GM19452 (cell line): ENCODE results near the gene SLC25A42.
"Not testable (repeated sequence)": the region's sequence is repeated elsewhere in the genome, so short reads cannot be mapped to it uniquely, and the experiment has no call there.

Source experiments
- ATAC-seq: cut with Tn5 transposase; IDR thresholded peaks from one replicate; pipeline ENCODE4 v1.9.1; 2021; ENCODE audit not compliant: unreplicated experiment

The SLC25A42 gene

GRCh38 chr19:19063183-19064097 is at the start of gene SLC25A42:
Gene SLC25A42, plus strand, starts transcription at chr19:19063994. Its CDS starts 32,131 bp downstream, at chr19:19096125.
- ATAC-seq = peak; percentile 92

GRCh38 chr19:19021115-19021514 is 42.7 kb upstream of the SLC25A42 start:
- no peak for ATAC-seq

- no peak for ATAC-seq
Measured at GRCh38 chr19:19022380-19022961, 41.3 kb upstream of the SLC25A42 start.

DNA sequence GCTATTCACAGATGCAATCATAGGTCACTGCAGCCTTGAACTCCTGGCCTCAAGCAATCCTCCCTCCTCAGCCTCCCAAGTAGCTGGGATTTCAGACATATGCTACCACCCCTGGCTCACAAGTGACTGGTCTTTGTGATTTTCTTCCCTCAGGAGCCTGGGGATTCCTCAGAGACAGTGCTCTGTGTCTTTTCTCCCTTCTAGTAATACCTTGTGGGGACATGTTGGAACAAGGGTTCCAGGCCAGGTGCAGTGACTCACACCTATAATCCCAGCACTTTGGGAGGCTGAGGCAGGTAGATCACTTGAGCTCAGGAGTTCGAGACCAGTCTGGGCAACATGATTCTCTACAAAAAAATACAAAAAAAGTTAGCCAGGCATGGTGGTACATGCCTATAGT is 40.4 kb upstream of the SLC25A42 start:
- ATAC-seq = not testable (repeated sequence)

- ATAC-seq = no peak
Measured at GRCh38 chr19:19025861-19026260, 37.9 kb upstream of the SLC25A42 start.

DNA sequence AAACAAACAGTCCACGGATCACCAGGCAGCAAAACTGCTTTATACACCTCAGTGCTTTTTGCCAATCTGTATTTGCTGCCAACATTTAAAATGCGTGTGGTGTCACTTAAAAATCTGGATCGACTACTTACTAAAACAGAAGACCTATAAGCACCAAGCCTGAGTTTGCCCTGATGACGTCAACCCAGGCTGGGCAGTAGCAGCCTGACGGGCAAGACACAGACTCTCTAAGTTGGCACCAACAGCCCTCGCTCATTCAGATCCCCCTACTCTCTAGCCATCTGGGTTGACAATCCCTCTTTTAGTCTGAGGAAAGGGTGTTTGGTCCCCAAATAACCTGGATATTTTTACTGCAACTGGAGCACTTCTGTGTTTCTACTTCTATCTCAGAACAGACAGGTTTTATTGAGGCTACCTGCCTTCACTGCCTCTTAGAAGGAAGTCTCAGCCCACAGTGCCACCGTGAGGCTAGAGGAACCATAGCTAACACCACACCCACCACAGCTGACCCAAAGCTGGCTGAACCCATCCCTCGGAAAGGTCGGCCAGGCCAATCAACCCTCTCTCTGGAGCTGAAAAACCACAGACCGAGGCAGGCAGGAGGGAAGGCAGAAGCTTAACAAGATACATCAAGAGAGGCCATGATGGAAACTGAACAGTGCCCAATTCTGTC is 37.4 kb upstream of the SLC25A42 start:
- ATAC-seq = no peak

GRCh38 chr19:19027228-19027627 is 36.6 kb upstream of the SLC25A42 start:
- ATAC-seq = no peak

- ATAC-seq = no peak
Measured at GRCh38 chr19:19028526-19028925, 35.3 kb upstream of the SLC25A42 start.

DNA sequence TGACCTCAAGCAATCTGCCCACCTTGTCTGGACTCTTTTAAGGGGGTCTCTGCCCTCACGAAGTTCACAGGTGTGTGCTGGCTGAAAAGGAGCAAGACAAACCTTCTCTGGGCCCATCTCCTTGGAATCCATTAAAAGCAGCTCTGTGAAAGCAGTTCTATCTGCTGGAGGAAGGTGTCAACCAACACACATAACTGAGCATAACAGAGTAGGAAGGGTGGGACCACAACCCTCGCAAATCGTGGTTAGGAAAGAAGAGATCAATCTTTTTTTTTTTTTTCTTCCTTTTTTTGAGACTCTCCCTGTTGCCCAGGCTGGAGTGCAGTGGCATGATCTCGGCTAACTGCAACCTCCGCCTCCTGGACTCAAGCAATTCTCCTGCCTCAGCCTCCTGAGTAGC is 31.9 kb upstream of the SLC25A42 start:
- no peak for ATAC-seq

DNA sequence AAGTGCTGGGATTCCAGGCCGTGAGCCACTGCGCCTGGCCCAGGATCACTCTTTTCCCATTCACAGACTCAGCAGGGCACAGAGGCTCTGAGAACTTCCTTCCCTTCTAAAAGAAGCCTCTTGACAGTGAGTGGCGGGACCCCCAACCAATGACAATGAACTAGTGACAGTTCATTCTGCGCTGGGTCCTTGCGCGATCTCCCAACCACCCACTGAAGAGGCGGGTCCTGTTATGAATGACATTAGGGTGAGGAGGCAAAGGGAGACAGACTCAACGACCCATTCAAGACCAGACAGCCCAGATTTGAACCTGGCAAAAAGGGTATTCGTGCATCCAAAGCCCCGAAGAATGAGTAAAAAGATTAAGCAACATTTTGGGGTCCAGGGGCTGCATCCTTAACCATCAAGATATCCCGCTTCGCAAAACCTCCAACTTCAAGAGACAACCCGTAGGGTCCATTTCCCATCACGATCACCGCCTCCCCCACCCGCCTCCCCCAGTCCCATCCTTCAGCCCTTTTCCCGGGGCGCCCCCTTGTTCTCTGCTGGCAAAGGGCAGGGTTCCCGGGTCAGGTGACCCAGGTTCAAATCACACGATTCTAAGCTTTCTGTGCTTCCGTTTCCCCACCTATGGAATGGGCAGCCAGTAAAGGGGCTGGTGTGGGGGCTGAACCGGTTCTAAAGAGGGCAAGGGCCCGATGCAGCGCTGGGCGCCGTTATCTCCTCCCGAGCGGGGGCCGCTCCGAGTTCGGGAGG is 31.2 kb upstream of the SLC25A42 start:
- peak; percentile 40 for ATAC-seq

- peak; percentile 23 for ATAC-seq
Measured at GRCh38 chr19:19033176-19033425, 30.7 kb upstream of the SLC25A42 start.

DNA sequence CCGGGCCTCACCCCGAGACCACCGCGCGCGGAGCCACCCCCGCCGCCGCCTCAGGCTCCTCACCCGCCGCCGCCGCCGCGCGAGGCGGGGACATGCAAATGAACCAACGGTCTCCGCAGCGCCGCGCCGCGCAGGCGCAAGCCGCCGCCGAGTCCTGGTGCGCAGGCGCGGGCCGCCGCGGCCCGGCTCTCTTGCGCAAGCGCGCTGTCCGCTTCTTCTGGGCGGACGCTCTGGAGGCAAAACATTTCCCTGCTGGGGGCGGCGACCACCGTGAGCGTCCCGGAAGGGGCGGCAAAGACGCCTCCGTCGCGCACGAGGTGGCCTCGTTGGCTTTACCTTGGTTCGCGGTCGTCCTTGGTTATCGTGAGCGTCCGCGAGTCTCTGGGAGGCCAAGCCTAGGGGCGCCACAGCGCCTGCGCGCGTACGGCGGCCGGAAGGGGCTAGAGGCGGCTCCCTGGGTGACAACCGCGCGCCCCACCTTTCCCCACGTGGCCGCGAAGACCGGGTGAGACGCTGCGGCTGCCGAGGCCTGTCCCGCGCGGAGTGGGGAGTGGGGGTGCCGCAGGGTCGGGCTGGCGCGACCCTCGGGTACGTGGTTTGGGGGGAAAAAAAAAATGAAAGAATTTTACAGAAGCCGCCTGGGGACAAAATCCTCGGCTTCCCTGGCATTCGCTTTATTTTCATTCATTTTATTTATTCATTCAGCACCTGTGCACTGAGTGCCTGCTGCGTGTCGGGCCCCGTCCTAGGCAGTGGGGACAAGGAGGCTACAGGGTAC is 30.2 kb upstream of the SLC25A42 start, which contains the start of the genes ARMC6 and SUGP2:
Gene ARMC6 (plus strand): TSS at position 178 of the 778 bp plus-strand sequence. CDS start 607 bp downstream, outside the sequence.
Gene SUGP2 (minus strand): TSS at position 92 of the 778 bp plus-strand sequence. CDS start 2,446 bp downstream, outside the sequence.
- peak; percentile 68 for ATAC-seq

- peak; percentile 35 for ATAC-seq
Measured at GRCh38 chr19:19034204-19034624, 29.6 kb upstream of the SLC25A42 start.

DNA sequence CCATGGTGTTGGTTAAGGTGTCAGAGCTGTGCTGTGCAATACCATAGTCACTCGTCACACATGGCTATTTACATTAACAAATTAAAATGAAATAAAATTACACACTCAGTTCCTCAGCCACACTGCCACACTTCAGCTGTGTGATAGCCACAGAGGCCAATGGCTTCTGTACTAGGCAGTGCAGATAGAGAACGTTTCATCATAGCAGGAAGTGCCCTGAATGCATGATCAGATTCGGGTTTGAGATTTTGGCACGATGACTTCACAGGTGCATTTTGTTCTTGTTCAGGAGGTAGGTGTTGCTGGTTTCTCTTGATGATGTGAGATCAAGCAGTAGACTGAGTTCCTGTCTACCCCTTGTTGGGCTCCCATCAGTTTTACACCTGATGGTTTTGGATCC is 23.9 kb upstream of the SLC25A42 start:
- no peak for ATAC-seq

GRCh38 chr19:19040417-19040816 is 23.4 kb upstream of the SLC25A42 start:
- no peak for ATAC-seq

DNA sequence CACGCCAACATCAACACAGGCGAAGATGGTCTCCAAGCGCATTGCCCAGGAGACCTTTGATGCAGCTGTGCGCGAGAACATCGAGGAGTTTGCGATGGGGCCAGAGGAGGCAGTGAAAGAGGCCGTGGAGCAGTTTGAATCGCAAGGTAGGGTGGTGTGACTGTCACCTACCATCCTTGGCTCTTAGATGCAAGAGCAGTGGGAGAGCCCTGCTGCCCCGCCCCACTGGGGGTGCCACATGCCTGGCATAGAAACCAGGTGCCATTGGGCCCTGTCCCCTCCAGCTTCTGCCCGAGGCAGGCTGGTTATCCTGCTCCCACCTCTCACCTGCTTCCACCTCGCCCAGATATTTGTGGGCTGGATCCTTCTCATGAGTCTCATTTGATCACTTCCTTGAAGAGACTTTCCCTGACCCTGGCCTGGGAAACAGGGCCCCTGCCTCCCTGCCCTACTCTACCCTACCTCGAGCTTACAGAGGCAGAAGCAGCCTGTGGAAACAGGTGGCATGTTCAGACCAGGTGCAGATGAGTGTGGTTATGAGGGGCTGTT is 21.0 kb upstream of the SLC25A42 start:
- no peak for ATAC-seq

- ATAC-seq = no peak
Measured at GRCh38 chr19:19043481-19043880, 20.3 kb upstream of the SLC25A42 start.

- ATAC-seq = no peak
Measured at GRCh38 chr19:19043881-19044280, 19.9 kb upstream of the SLC25A42 start.

GRCh38 chr19:19049406-19049805 is 14.4 kb upstream of the SLC25A42 start:
- no peak for ATAC-seq

DNA sequence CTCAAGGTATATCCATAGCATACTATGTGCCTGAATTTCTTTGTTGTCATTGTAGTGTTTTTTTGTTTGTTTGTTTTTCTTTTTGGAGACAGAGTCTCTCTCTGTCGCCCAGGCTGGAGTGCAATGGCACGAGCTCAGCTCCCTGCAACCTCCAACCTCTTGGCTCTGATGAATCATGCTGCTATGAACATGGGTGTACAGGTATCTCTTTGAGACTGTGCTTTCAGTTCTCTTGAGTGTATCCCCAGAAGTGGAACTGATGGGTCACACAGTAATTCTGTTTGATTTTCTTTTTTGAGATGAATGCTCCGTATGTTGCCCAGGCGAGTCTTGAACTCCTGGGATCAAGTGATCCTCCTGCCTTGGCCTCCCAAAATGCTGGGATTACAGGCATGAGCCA is 13.7 kb upstream of the SLC25A42 start:
- ATAC-seq = no peak
